Measurements from ENCODE around the gene EIF5A2.
"Not testable (repeated sequence)": the region's sequence is repeated elsewhere in the genome, so short reads cannot be mapped to it uniquely, and the experiment has no call there.

DNA sequence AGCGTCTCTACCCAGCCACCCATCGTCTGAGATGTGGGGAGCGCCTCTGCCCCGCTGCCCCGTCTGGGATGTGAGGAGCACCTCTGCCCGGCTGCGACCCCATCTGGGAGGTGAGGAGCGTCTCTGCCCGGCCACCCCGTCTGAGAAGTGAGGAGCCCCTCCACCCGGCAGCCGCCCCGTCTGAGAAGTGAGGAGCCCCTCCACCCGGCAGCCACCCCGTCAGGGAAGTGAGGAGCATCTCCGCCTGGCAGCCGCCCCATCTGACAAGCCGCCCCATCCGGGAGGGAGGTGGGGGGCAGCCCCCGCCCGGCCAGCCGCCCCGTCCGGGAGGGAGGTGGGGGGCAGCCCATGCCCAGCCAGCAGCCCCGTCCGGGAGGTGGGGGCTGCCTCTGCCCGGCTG is 15.1 kb upstream of the EIF5A2 start:
- TF ChIP-seq CTCF, POLR2A (IDR thresholded peaks at IDR 0.05): not testable (repeated sequence)

Data from right lobe of liver (tissue), 4 donors.